HCT116 (cell line): ENCODE measurements around the gene BAHCC1. TPM values are rescaled to one million over a fixed set of nuclear protein-coding genes. Genes with fewer than 3 reads are reported as not detected.

Experiments used
- ATAC-seq: fragments of 200-7000 bp; cut with Tn5 transposase; 2 replicates; pipeline ENCODE4 v1.9.1; 2020; ENCODE audit warnings: mild to moderate bottlenecking, moderate library complexity
- BruUV-seq: library from RNA; stranded (reverse); fragments of 400-500 nt; replicated peaks from 2 replicates; lab custom pipeline; 2021; lab: Mats Ljungman, UMichigan
- CTCF ChIA-PET: fragments of 300-600 bp; sonication (Branson Sonifier 250); formaldehyde crosslinking; loops from one replicate; lab custom pipeline; 2021; ENCODE audit warnings: antibody characterized with exemption; lab: Charles Lee
- POLR2A ChIA-PET: fragments of 300-600, 350-600 bp; sonication (Branson Sonifier 250); formaldehyde crosslinking; loops from one replicate; lab custom pipeline; 2021; ENCODE audit warnings: antibody characterized with exemption; lab: Charles Lee
- RAD21 ChIA-PET, 2 experiments: fragments of 300-600 bp; sonication (Branson Sonifier 250); formaldehyde crosslinking; loops; one replicate each; lab custom pipeline; 2023; ENCODE audit warnings: low total read pairs in 2 of 2; ENCODE audit not compliant: uncharacterized antibody in 2 of 2, unreplicated experiment in 2 of 2, low non-redundant PET in 1 of 2; lab: Charles Lee
- DNase-seq: peaks from one replicate; pipeline ENCODE4 v3.0.0-alpha.2; 2010; ENCODE audit warnings: low read depth, low spot score
- H2AFZ ChIP-seq: fragments of 200-600 bp; shearing (Covaris generic), sonication (generic); 2 replicates; pipeline ENCODE4 v1.6.1; 2017; ENCODE audit warnings: low read depth, mixed run types, mixed read lengths, antibody characterized with exemption, low read length; ENCODE audit not compliant: poor library complexity, severe bottlenecking
- H3K27ac ChIP-seq: 2 replicates; pipeline ENCODE4 v1.5.1; 2012; ENCODE audit warnings: low read depth, low read length
- H3K27me3 ChIP-seq: fragments of 200-600 bp; sonication (generic); 2 replicates; pipeline ENCODE4 v1.6.1; 2016; ENCODE audit warnings: mixed run types, low read length, mixed read lengths; ENCODE audit not compliant: insufficient read depth
- H3K36me3 ChIP-seq, 2 experiments: fragments of 200-500 bp in 1 of 2; fragments of 200-600 bp in 1 of 2; sonication (Bioruptor generic) in 1 of 2; sonication (generic) in 1 of 2; 2 replicates each; pipeline versions ENCODE4 v1.5.1 to v1.6.1; 2014 to 2016; ENCODE audit warnings: low read length in 2 of 2, inconsistent platforms in 1 of 2, mixed read lengths in 1 of 2, mixed run types in 1 of 2; ENCODE audit not compliant: insufficient read depth in 2 of 2, control insufficient read depth in 1 of 2
- H3K4me1 ChIP-seq, 2 experiments: fragments of 200-600 bp in 1 of 2; sonication (generic) in 1 of 2; 2 replicates each; pipeline versions ENCODE4 v1.5.1 to v1.6.1; 2012 to 2017; ENCODE audit warnings: low read length in 2 of 2, inconsistent platforms in 1 of 2, mild to moderate bottlenecking in 1 of 2, mixed read lengths in 1 of 2, mixed run types in 1 of 2, moderate library complexity in 1 of 2; ENCODE audit not compliant: insufficient read depth in 2 of 2, control insufficient read depth in 1 of 2
- H3K4me2 ChIP-seq: fragments of 200-600 bp; sonication (generic); 2 replicates; pipeline ENCODE4 v1.6.1; 2017; ENCODE audit warnings: mixed run types, low read length, mixed read lengths
- H3K4me3 ChIP-seq, 2 experiments: fragments of 200-600 bp in 1 of 2; sonication (generic) in 1 of 2; replicated peaks in 1 of 2; 2 replicates each; pipeline ENCODE4 v1.5.1; 2011 to 2016; ENCODE audit warnings: low read length in 2 of 2, control low read depth in 1 of 2, low read depth in 1 of 2, mild to moderate bottlenecking in 1 of 2, mixed read lengths in 1 of 2, mixed run types in 1 of 2
- H3K79me2 ChIP-seq: fragments of 200-600 bp; sonication (generic); 2 replicates; pipeline ENCODE4 v1.6.1; 2017; ENCODE audit warnings: mild to moderate bottlenecking, mixed run types, low read length, moderate library complexity, mixed read lengths; ENCODE audit not compliant: insufficient read depth
- H3K9ac ChIP-seq: fragments of 200-600 bp; sonication (generic); 2 replicates; pipeline ENCODE4 v1.6.1; 2016; ENCODE audit warnings: low read length, mixed read lengths
- H3K9me2 ChIP-seq: fragments of 200-600 bp; sonication (generic), shearing (Covaris generic); 2 replicates; pipeline ENCODE4 v1.6.1; 2017; ENCODE audit warnings: mixed run types, mild to moderate bottlenecking, moderate library complexity; ENCODE audit not compliant: insufficient read depth
- H3K9me3 ChIP-seq, 2 experiments: fragments of 200-500 bp in 1 of 2; fragments of 200-600 bp in 1 of 2; sonication (Bioruptor generic) in 1 of 2; sonication (generic) in 1 of 2; 2 replicates each; pipeline ENCODE4 v1.6.1; 2014 to 2017; ENCODE audit warnings: low read length in 2 of 2, mixed read lengths in 2 of 2, inconsistent platforms in 1 of 2, low read depth in 1 of 2, mild to moderate bottlenecking in 1 of 2, mixed run types in 1 of 2, moderate library complexity in 1 of 2; ENCODE audit not compliant: control insufficient read depth in 1 of 2, insufficient read depth in 1 of 2
- H4K20me1 ChIP-seq: fragments of 200-600 bp; sonication (generic), shearing (Covaris generic); 2 replicates; pipeline ENCODE4 v1.6.1; 2017; ENCODE audit warnings: mixed run types, mild to moderate bottlenecking, moderate library complexity; ENCODE audit not compliant: insufficient read depth
- CBX3 ChIP-seq: IDR thresholded peaks from 2 replicates; pipeline ENCODE4 v1.6.1; 2012; ENCODE audit warnings: low read depth
- CEBPB ChIP-seq: IDR thresholded peaks from 2 replicates; pipeline ENCODE4 v1.6.1; 2012; ENCODE audit warnings: low read depth
- CTCF ChIP-seq, 3 experiments: fragments of 200-600 bp in 1 of 3; sonication (generic) in 1 of 3; IDR thresholded peaks in 2 of 3; conservative IDR thresholded peaks in 1 of 3; 2 replicates each; pipeline ENCODE4 v1.5.1; 2012 to 2017; ENCODE audit warnings: low read depth in 2 of 3, low read length in 2 of 3, antibody characterized with exemption in 1 of 3, borderline replicate concordance in 1 of 3, control low read depth in 1 of 3, mild to moderate bottlenecking in 1 of 3, mixed read lengths in 1 of 3, mixed run types in 1 of 3, moderate library complexity in 1 of 3; ENCODE audit not compliant: insufficient read depth in 1 of 3
- EGR1 ChIP-seq: IDR thresholded peaks from 2 replicates; pipeline ENCODE4 v1.6.1; 2012; ENCODE audit warnings: low read depth
- EZH2 ChIP-seq: fragments of 200-600 bp; sonication (generic); IDR thresholded peaks from 2 replicates; pipeline ENCODE4 v1.6.1; 2017; ENCODE audit warnings: antibody characterized with exemption, mixed run types
- EZH2phosphoT487 ChIP-seq: fragments of 200-600 bp; IDR thresholded peaks from 2 replicates; pipeline ENCODE4 v1.6.1; 2018; ENCODE audit warnings: antibody characterized with exemption, borderline replicate concordance
- FOSL1 ChIP-seq: IDR thresholded peaks from 2 replicates; pipeline ENCODE4 v1.6.1; 2012; ENCODE audit warnings: low read depth
- JUND ChIP-seq: IDR thresholded peaks from 2 replicates; pipeline ENCODE4 v1.6.1; 2012
- POLR2AphosphoS5 ChIP-seq: IDR thresholded peaks from 2 replicates; pipeline ENCODE4 v1.6.1; 2011; ENCODE audit warnings: mild to moderate bottlenecking, low read depth, low read length, moderate library complexity
- SIN3A ChIP-seq: IDR thresholded peaks from 2 replicates; pipeline ENCODE4 v1.6.1; 2012; ENCODE audit warnings: low read depth
- SP1 ChIP-seq: IDR thresholded peaks from 2 replicates; pipeline ENCODE4 v1.6.1; 2012; ENCODE audit warnings: low read depth
- SRF ChIP-seq: IDR thresholded peaks from 2 replicates; pipeline ENCODE4 v1.6.1; 2012; ENCODE audit warnings: low read depth
- TCF7L2 ChIP-seq: IDR thresholded peaks from 2 replicates; pipeline ENCODE4 v1.7.0; 2011; ENCODE audit warnings: borderline replicate concordance, inconsistent platforms; ENCODE audit not compliant: insufficient read depth, insufficient read length; ENCODE audit errors: extremely low read depth
- YY1 ChIP-seq: IDR thresholded peaks from 2 replicates; pipeline ENCODE4 v1.6.1; 2011; ENCODE audit warnings: low read length, low read depth, moderate library complexity, mild to moderate bottlenecking; ENCODE audit not compliant: insufficient replicate concordance; ENCODE audit errors: extremely low read depth
- ZBTB33 ChIP-seq: IDR thresholded peaks from 2 replicates; pipeline ENCODE4 v1.6.1; 2011; ENCODE audit warnings: mild to moderate bottlenecking, low read length, moderate library complexity; ENCODE audit not compliant: insufficient replicate concordance; ENCODE audit errors: extremely low read depth
- ZNF274 ChIP-seq: fragments of 200-500 bp; sonication (Bioruptor generic); IDR thresholded peaks from 2 replicates; pipeline ENCODE4 v1.6.1; 2014; ENCODE audit warnings: mild to moderate bottlenecking, low read depth, low read length, inconsistent platforms
- intact Hi-C: fragments of 100-400 bp; cut with micrococcal nuclease; formaldehyde crosslinking; loops from 2 replicates; pipeline ENCODE4 v1.10.0; 2022
- total RNA-seq: library from RNA; stranded (reverse); gene quantifications from one replicate; pipeline ENCODE4 v1.2.1, GENCODE V29; 2021; ENCODE audit not compliant: unreplicated experiment
- TF ChIP-seq, protein P1 (sequence below): IDR thresholded peaks from 2 replicates; pipeline ENCODE4 v1.6.1; 2012
- TF ChIP-seq, protein P2 (sequence below): IDR thresholded peaks from 2 replicates; pipeline ENCODE4 v1.6.1; 2012; ENCODE audit warnings: low read depth

Gene BAHCC1
- total RNA-seq, 1 experiment from 2014 or later: 45.2 TPM

- H3K4me3 ChIP-seq: no peak overlapping the region
- no TSS peak for BruUV-seq
- no peak for TF ChIP-seq EZH2phosphoT487
- TF ChIP-seq YY1: no peak
- TF ChIP-seq CTCF (IDR thresholded peaks at IDR 0.05 in 2 of 3, conservative IDR thresholded peaks at IDR 0.05 in 1 of 3; ENCODE audit: borderline replicate concordance in 1 of 3, insufficient read depth in 1 of 3, low read depth in 2 of 3, low read length in 2 of 3): no peak
- TF ChIP-seq, protein P1, sequence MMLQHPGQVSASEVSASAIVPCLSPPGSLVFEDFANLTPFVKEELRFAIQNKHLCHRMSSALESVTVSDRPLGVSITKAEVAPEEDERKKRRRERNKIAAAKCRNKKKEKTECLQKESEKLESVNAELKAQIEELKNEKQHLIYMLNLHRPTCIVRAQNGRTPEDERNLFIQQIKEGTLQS: no peak
- TF ChIP-seq CBX3: no peak
- no peak for TF ChIP-seq FOSL1
- no peak for TF ChIP-seq EZH2
- TF ChIP-seq SRF: no peak
- TF ChIP-seq SP1: no peak
- no peak for TF ChIP-seq TCF7L2
- no peak for TF ChIP-seq CEBPB
- TF ChIP-seq, protein P2, sequence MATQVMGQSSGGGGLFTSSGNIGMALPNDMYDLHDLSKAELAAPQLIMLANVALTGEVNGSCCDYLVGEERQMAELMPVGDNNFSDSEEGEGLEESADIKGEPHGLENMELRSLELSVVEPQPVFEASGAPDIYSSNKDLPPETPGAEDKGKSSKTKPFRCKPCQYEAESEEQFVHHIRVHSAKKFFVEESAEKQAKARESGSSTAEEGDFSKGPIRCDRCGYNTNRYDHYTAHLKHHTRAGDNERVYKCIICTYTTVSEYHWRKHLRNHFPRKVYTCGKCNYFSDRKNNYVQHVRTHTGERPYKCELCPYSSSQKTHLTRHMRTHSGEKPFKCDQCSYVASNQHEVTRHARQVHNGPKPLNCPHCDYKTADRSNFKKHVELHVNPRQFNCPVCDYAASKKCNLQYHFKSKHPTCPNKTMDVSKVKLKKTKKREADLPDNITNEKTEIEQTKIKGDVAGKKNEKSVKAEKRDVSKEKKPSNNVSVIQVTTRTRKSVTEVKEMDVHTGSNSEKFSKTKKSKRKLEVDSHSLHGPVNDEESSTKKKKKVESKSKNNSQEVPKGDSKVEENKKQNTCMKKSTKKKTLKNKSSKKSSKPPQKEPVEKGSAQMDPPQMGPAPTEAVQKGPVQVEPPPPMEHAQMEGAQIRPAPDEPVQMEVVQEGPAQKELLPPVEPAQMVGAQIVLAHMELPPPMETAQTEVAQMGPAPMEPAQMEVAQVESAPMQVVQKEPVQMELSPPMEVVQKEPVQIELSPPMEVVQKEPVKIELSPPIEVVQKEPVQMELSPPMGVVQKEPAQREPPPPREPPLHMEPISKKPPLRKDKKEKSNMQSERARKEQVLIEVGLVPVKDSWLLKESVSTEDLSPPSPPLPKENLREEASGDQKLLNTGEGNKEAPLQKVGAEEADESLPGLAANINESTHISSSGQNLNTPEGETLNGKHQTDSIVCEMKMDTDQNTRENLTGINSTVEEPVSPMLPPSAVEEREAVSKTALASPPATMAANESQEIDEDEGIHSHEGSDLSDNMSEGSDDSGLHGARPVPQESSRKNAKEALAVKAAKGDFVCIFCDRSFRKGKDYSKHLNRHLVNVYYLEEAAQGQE: no peak
- TF ChIP-seq POLR2AphosphoS5: no peak
- TF ChIP-seq ZNF274: no peak
- no peak for TF ChIP-seq JUND
- TF ChIP-seq EGR1: no peak
- TF ChIP-seq SIN3A: no peak
- no peak for TF ChIP-seq ZBTB33
- no peak overlapping the region for H3K4me2 ChIP-seq
- RAD21 ChIA-PET: no interaction called here
- CTCF ChIA-PET: no interaction called here
- no peak overlapping the region for H3K9ac ChIP-seq
- no peaks in the 10 kb centered on the region for H3K27me3 ChIP-seq
- no peaks in the 10 kb centered on the region for H3K79me2 ChIP-seq
- POLR2A ChIA-PET: interaction anchor here (1.2 to 1.8 kb wide), 2 partner anchors 10 to 40 kb away, joined by 3 to 5 read pairs; partner anchors contain the start of gene BAHCC1
- ATAC-seq (no peak), DNase-seq (no peak)
- no peaks in the 10 kb centered on the region for H3K9me3 ChIP-seq
- H3K4me1 ChIP-seq: peaks cover 7 to 20% of the 10 kb centered on the region in 2 experiments
- H3K9me2 ChIP-seq: no peaks in the 10 kb centered on the region
- no peak overlapping the region for H2AFZ ChIP-seq
- intact Hi-C loops: no loop called here
- no peak overlapping the region for H3K27ac ChIP-seq
- no peaks in the 10 kb centered on the region for H3K36me3 ChIP-seq
- H4K20me1 ChIP-seq: no peaks in the 10 kb centered on the region
Measured at GRCh38 chr17:81354954-81355347, 40.3 kb upstream of the BAHCC1 start.
